HEK293 (cell line): ENCODE data around the gene NPIPA2.
"Not testable (repeated sequence)": the region's sequence is repeated elsewhere in the genome, so short reads cannot be mapped to it uniquely, and the experiment has no call there.

Experiments
- CTCF ChIP-seq: fragments of 450-650 bp; formaldehyde crosslinking; IDR thresholded peaks from 2 replicates; pipeline ENCODE4 v1.5.1; 2016; ENCODE audit warnings: missing biosample characterization, missing genetic modification characterization
- YY1 ChIP-seq: fragments of 450-650 bp; formaldehyde crosslinking; IDR thresholded peaks from 2 replicates; pipeline ENCODE4 v1.5.1; 2018; ENCODE audit warnings: missing biosample characterization, missing genetic modification characterization

GRCh38 chr16:14813890-14814289 lies 71.6 kb downstream of the NPIPA2 start:
- TF ChIP-seq CTCF; YY1 (tag by site-specific recombination): not testable (repeated sequence)
